ENCODE measurements around the gene SUPT3H. TPM values are rescaled to one million over a fixed set of nuclear protein-coding genes. Genes with fewer than 3 reads are reported as not detected.

Gene SUPT3H
- total RNA-seq, 1 donor from 2014 or later, result 13.3 TPM

DNA sequence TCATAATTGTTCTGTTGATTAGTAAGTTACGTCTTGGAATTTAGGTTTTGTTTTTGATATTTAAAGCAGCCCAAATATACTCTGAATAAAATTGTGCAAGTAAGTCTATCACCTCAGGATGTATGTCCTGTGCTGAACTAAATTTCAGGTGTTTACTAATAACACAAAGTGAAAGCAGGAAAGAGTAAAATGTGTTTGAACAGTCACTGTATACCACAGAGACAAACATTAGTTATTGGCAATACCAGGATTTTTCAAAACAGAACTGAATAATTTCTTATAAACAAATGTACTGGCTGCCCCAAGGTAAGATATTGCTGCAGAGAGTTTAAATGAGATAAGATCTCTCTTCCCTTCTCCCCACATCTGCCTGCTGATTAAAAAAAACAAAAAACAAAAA is 454.3 kb downstream of the SUPT3H start:
- H3K9me3 Mint-ChIP-seq (ENCODE audit: low read depth), result no peaks in the 10 kb centered on the region

DNA sequence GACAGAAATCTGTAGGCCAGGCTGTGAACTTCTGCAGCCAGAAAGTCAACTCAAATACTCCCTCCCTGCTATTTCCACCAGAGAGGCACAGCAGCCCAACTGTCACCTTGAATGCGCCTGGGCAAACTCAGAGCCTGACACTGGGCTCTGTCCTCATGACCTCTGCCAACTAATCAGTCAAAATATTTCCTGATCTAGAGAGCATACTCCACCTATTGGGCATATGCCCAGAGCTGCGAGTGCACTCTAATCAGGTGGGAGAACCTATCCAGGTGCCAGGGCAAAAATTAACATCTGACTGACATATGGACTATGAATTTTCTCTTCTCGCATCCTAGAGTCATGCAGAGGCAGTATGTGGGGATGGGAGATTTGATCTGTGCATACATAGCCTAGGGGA is 455.9 kb downstream of the SUPT3H start:
- Mint-ChIP-seq H3K27ac (ENCODE audit: unreplicated experiment) (no peak overlapping the region), H3K4me1 (ENCODE audit: low read depth) (peaks cover 25% of the 10 kb centered on the region), H3K27me3 (ENCODE audit: low read depth) (no peaks in the 10 kb centered on the region), H3K9me3 (ENCODE audit: low read depth) (no peaks in the 10 kb centered on the region), H3K4me3 (ENCODE audit: unreplicated experiment) (no peak overlapping the region), H3K36me3 (ENCODE audit: low read depth) (no peaks in the 10 kb centered on the region)
- TF ChIP-seq, protein P1, sequence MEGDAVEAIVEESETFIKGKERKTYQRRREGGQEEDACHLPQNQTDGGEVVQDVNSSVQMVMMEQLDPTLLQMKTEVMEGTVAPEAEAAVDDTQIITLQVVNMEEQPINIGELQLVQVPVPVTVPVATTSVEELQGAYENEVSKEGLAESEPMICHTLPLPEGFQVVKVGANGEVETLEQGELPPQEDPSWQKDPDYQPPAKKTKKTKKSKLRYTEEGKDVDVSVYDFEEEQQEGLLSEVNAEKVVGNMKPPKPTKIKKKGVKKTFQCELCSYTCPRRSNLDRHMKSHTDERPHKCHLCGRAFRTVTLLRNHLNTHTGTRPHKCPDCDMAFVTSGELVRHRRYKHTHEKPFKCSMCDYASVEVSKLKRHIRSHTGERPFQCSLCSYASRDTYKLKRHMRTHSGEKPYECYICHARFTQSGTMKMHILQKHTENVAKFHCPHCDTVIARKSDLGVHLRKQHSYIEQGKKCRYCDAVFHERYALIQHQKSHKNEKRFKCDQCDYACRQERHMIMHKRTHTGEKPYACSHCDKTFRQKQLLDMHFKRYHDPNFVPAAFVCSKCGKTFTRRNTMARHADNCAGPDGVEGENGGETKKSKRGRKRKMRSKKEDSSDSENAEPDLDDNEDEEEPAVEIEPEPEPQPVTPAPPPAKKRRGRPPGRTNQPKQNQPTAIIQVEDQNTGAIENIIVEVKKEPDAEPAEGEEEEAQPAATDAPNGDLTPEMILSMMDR (IDR thresholded peaks at IDR 0.05), result no peak
- DNase-seq (ENCODE audit: low spot score), result no peak

More for the DNA sequence above, 454.3 kb downstream of the SUPT3H start:
- Mint-ChIP-seq H3K36me3 (ENCODE audit: low read depth) (no peaks in the 10 kb centered on the region), H3K27me3 (ENCODE audit: low read depth) (no peaks in the 10 kb centered on the region), H3K27ac (ENCODE audit: unreplicated experiment) (no peak overlapping the region), H3K4me3 (ENCODE audit: unreplicated experiment) (no peak overlapping the region), H3K4me1 (ENCODE audit: low read depth) (peaks cover 22% of the 10 kb centered on the region)
- TF ChIP-seq, protein P1 (IDR thresholded peaks at IDR 0.05), result no peak
- DNase-seq (ENCODE audit: low spot score), result no peak

DNA sequence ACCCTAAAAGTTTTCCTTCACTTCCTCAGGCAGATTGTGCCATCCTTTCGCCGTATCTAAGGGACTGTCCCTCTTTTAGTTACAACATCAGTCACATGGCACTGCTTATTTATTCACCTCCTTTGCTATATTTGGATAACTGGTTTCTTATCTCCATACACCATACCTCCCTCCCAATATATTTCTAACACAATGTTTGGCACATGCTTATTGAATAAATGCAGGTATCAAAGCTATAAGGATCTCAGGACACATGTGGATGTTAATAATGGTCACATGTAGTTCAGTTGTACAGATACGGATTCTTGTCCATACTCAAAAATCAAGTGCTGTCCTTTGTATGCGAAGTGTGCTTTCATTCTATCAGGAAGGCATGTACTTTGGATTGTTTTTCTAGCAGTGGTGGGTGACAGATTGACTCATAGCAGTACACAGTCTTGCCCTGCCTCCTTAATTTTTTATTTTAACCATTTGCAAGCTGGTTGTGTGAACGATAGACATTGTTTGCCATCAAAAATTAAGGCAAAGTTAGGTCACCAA is 456.7 kb downstream of the SUPT3H start:
- Mint-ChIP-seq H3K36me3 (ENCODE audit: low read depth) (no peaks in the 10 kb centered on the region), H3K9me3 (ENCODE audit: low read depth) (no peaks in the 10 kb centered on the region), H3K27me3 (ENCODE audit: low read depth) (no peaks in the 10 kb centered on the region), H3K4me3 (ENCODE audit: unreplicated experiment) (no peak overlapping the region), H3K27ac (ENCODE audit: unreplicated experiment) (no peak overlapping the region), H3K4me1 (ENCODE audit: low read depth) (peaks cover 25% of the 10 kb centered on the region)
- TF ChIP-seq, protein P1 (IDR thresholded peaks at IDR 0.05), result no peak
- DNase-seq (ENCODE audit: low spot score), result no peak

DNA sequence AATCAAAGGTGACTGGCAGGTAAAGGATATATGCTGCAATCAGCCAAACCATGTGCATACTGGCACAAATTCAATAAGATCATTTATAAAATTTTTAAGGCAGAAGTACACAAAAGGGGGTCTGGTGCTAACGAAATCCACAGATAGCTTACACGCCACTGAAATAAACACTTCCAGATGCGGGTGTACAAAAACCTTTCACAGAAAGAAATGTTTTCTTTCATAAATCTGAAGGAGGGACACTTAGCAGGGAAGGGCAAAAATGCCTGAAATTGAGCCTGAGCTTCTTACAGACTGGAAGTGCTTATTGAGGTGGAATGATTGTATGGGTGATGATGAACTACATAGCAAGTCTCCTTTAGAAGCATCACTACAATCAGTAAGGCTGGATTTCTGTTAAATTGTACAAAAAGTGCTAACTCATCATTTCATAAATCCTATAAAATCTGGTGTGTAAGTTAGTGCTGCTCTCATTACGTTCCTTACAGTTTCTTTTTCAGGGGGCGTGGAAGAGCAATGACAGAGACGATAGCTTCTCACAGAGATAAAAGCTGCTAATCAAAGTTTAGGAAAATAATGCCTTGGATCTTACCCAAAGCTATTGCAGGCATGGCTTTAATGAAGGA is 458.9 kb downstream of the SUPT3H start:
- Mint-ChIP-seq H3K4me3 (ENCODE audit: unreplicated experiment) (no peak overlapping the region), H3K27me3 (ENCODE audit: low read depth) (no peaks in the 10 kb centered on the region), H3K27ac (ENCODE audit: unreplicated experiment) (no peak overlapping the region), H3K36me3 (ENCODE audit: low read depth) (no peaks in the 10 kb centered on the region), H3K4me1 (ENCODE audit: low read depth) (peaks cover 18% of the 10 kb centered on the region), H3K9me3 (ENCODE audit: low read depth) (no peaks in the 10 kb centered on the region)
- no peak for DNase-seq (ENCODE audit: low spot score)
- TF ChIP-seq, protein P1 (IDR thresholded peaks at IDR 0.05), result no peak

DNA sequence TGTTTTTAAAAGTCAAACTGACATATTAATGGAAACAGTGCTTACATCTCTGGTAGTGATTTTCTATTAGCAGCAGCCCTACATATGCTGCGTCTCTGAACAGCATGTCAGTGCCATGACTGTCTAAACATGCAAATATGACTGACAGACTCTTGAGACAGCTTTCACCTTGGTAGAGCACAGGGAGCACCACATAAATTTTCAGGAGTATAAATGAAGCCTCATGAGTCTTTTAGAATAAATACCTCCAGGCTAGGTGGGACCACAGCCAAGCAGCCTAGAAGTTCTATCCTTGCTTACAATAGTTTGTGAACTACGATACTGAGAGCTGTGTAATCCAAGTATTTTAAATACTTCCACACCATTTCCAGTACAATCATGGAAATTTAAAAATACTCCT is 460.3 kb downstream of the SUPT3H start:
- TF ChIP-seq, protein P1 (IDR thresholded peaks at IDR 0.05), result no peak
- H3K9me3 Mint-ChIP-seq (ENCODE audit: low read depth), result no peaks in the 10 kb centered on the region
- peaks cover 18% of the 10 kb centered on the region for H3K4me1 Mint-ChIP-seq (ENCODE audit: low read depth)
- H3K36me3 Mint-ChIP-seq (ENCODE audit: low read depth), result no peaks in the 10 kb centered on the region
- DNase-seq (ENCODE audit: low spot score), result no peak
- H3K27me3 Mint-ChIP-seq (ENCODE audit: low read depth), result no peaks in the 10 kb centered on the region
- no peak overlapping the region for H3K4me3 Mint-ChIP-seq (ENCODE audit: unreplicated experiment)
- H3K27ac Mint-ChIP-seq (ENCODE audit: unreplicated experiment), result no peak overlapping the region

All from chondrocyte (in vitro differentiated cells).